Endothelial cell (in vitro differentiated cells): ENCODE measurements around the gene PEMT. TPM values are rescaled to one million over a fixed set of nuclear protein-coding genes. Genes with fewer than 3 reads are reported as not detected.
A peak's percentile ranks its signal among the peaks of the same experiment; 100 is the strongest.

ENCODE experiments used
- DNase-seq: peaks from one replicate; pipeline ENCODE4 v3.0.0; 2021; ENCODE audit warnings: low spot score
- H3K27ac Mint-ChIP-seq: one replicate; pipeline ENCODE4 v1.8.0; 2021; ENCODE audit warnings: mixed read lengths, inconsistent platforms; ENCODE audit not compliant: unreplicated experiment
- H3K27me3 Mint-ChIP-seq: one replicate; pipeline ENCODE4 v1.8.0; 2021; ENCODE audit warnings: mild to moderate bottlenecking, moderate library complexity, mixed read lengths, inconsistent platforms; ENCODE audit not compliant: unreplicated experiment
- H3K36me3 Mint-ChIP-seq: one replicate; pipeline ENCODE4 v1.8.0; 2021; ENCODE audit warnings: mild to moderate bottlenecking, low read depth, mixed read lengths, inconsistent platforms; ENCODE audit not compliant: unreplicated experiment
- H3K4me1 Mint-ChIP-seq: one replicate; pipeline ENCODE4 v1.8.0; 2021; ENCODE audit warnings: mild to moderate bottlenecking, mixed read lengths, inconsistent platforms; ENCODE audit not compliant: unreplicated experiment
- H3K4me3 Mint-ChIP-seq: one replicate; pipeline ENCODE4 v1.8.0; 2021; ENCODE audit warnings: mild to moderate bottlenecking, mixed read lengths, inconsistent platforms; ENCODE audit not compliant: unreplicated experiment
- H3K9me3 Mint-ChIP-seq: one replicate; pipeline ENCODE4 v1.8.0; 2021; ENCODE audit warnings: mixed read lengths, inconsistent platforms; ENCODE audit not compliant: unreplicated experiment
- CTCF ChIP-seq: fragments of 200-600 bp; sonication (generic); IDR thresholded peaks from one replicate; pipeline ENCODE4 v1.5.0; 2021; ENCODE audit warnings: antibody characterized with exemption; ENCODE audit not compliant: unreplicated experiment
- total RNA-seq: library from RNA; stranded (reverse); fragmentation: NEBNext Ultra II Directional; extraction: Animal tissue kit (Norgen Biotek cat#: 25700); gene quantifications from one replicate; pipeline ENCODE4 v1.2.1, GENCODE V29; 2021; ENCODE audit not compliant: unreplicated experiment

Gene PEMT
- total RNA-seq, 1 donor from 2014 or later: 29.7 TPM

- Mint-ChIP-seq H3K9me3 (no peaks in the 10 kb centered on the region), H3K4me3 (no peak overlapping the region), H3K27me3 (peaks cover 9% of the 10 kb centered on the region), H3K4me1 (peaks cover 9% of the 10 kb centered on the region), H3K36me3 (no peaks in the 10 kb centered on the region), H3K27ac (no peak overlapping the region)
- no peak for TF ChIP-seq CTCF
- no peak for DNase-seq
Observed at GRCh38 chr17:17595755-17596154, 4.2 kb upstream of the PEMT start.

GRCh38 chr17:17593222-17593620 is 1.7 kb upstream of the PEMT start:
- Mint-ChIP-seq H3K4me3 (no peak overlapping the region), H3K9me3 (no peaks in the 10 kb centered on the region), H3K36me3 (no peaks in the 10 kb centered on the region), H3K4me1 (peaks cover 14% of the 10 kb centered on the region), H3K27ac (no peak overlapping the region), H3K27me3 (peaks cover 9% of the 10 kb centered on the region)
- no peak for TF ChIP-seq CTCF
- no peak for DNase-seq

GRCh38 chr17:17590883-17591354 is 589 bp downstream of the PEMT start:
- DNase-seq: no peak
- TF ChIP-seq CTCF: no peak
- Mint-ChIP-seq H3K4me3 (peak overlapping the region; percentile 94), H3K4me1 (peaks cover 14% of the 10 kb centered on the region), H3K9me3 (no peaks in the 10 kb centered on the region), H3K27me3 (peaks cover 8% of the 10 kb centered on the region), H3K36me3 (no peaks in the 10 kb centered on the region), H3K27ac (peak overlapping the region; percentile 19)

GRCh38 chr17:17590141-17590751 is 1.3 kb downstream of the PEMT start:
- Mint-ChIP-seq H3K4me1 (peaks cover 14% of the 10 kb centered on the region), H3K27ac (peak overlapping the region; percentile 24), H3K36me3 (no peaks in the 10 kb centered on the region), H3K9me3 (no peaks in the 10 kb centered on the region), H3K4me3 (peak overlapping the region; percentile 94), H3K27me3 (peaks cover 7% of the 10 kb centered on the region)
- no peak for TF ChIP-seq CTCF
- no peak for DNase-seq

GRCh38 chr17:17587614-17588337 is 3.7 kb downstream of the PEMT start:
- no peaks in the 10 kb centered on the region for H3K9me3 Mint-ChIP-seq
- no peak for DNase-seq
- no peak for TF ChIP-seq CTCF
- peaks cover 4% of the 10 kb centered on the region for H3K27me3 Mint-ChIP-seq
- no peak overlapping the region for H3K27ac Mint-ChIP-seq
- H3K4me3 Mint-ChIP-seq: no peak overlapping the region
- no peaks in the 10 kb centered on the region for H3K36me3 Mint-ChIP-seq
- H3K4me1 Mint-ChIP-seq: peaks cover 14% of the 10 kb centered on the region
